ENCODE results near the gene RBM43.

DNA sequence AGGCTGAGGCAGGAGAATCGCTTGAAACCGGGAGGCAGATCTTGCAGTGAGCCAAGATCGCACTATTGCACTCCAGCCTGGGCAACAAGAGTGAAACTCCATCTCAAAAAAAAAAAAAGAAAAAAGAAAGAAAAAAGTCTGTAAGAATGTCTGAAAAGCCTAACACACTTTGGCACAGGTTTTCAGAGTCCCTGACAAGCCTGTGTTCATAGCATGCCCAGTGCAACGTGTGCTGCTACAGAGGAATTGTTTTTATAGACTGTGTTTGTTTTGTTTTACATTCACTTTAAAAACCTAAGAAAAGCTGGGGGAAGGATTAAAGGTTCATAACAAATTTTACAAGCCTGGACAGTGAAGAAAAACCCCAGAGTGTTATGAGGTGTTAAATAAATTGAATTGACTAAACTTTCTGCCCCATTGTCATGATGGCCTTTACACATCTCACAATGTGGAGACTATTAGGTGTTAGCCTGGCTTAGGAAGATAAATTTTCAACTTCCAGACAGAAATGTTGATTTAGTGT, 55.2 kb downstream of the RBM43 start:
- TF ChIP-seq ARNTL (CRISPR knock-in tag; IDR thresholded peaks at IDR 0.05; ENCODE audit: borderline replicate concordance, low read depth) (no peak), CSDC2 (CRISPR knock-in tag; IDR thresholded peaks at IDR 0.05) (no peak), SNAI2 (CRISPR knock-in tag; IDR thresholded peaks at IDR 0.05) (no peak), TCF4 (CRISPR knock-in tag; IDR thresholded peaks at IDR 0.05; ENCODE audit: borderline replicate concordance) (no peak), ISL1 (CRISPR knock-in tag; IDR thresholded peaks at IDR 0.05) (no peak), TOX (CRISPR knock-in tag; IDR thresholded peaks at IDR 0.05; ENCODE audit: borderline replicate concordance) (no peak), OSR1 (CRISPR knock-in tag; IDR thresholded peaks at IDR 0.05) (no peak)

All from SK-N-SH treated with all-trans-retinoic acid at 6 μM for 48 hours (cell line).